Measurements from ENCODE around the gene KCNIP4.

KCNIP4 gene

GRCh38 chr4:21457086-21457840, 491.3 kb downstream of the KCNIP4 start:
- DNase-seq (ENCODE audit: low spot score), result no peak

DNA sequence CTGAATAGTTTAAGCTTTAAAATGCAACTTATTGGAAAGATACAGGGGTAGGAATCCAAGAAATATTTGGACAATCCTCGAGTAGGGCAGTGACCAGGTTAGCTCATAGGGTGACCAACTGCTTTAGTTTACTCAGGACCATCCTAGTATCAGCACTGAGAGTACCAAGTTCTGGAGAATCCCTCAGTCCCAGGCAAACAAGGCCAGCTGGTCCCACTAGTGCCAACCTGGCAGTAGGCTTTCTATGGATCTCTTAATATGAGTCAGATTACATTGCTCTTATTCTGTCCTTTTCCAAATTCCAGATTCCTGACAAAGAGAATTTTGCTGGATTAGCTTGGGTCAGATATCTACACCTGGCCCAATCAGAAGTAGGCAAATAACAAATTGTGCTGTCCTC, 493.7 kb downstream of the KCNIP4 start:
- DNase-seq (ENCODE audit: low spot score), result no peak

DNA sequence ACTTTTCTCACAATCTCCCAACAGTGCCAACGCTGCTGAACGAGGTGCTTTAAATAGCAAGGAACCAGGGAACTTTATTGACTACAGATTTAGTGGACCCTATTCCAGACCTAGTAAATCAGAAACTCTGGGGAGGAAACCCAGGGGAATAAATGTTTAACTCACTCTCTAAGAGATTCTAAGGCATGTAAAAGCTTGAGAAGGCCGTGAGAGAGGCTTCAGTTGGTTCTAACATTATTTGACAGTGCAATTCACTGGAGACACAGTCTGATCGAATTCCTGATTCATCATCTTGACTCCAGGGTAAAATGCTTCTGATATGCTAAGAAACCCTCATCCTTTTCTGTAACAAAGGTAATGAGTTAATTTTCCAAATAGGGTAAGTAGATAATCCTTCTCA, 494.4 kb downstream of the KCNIP4 start:
- DNase-seq (ENCODE audit: low spot score), result no peak

GRCh38 chr4:21452931-21453330, 495.6 kb downstream of the KCNIP4 start:
- peak; percentile 22 for DNase-seq (ENCODE audit: low spot score)

GRCh38 chr4:21451032-21451431, 497.5 kb downstream of the KCNIP4 start:
- DNase-seq (ENCODE audit: low spot score), result no peak

- no peak for DNase-seq (ENCODE audit: low spot score)
Measured at GRCh38 chr4:21450331-21450730, 498.2 kb downstream of the KCNIP4 start.

DNA sequence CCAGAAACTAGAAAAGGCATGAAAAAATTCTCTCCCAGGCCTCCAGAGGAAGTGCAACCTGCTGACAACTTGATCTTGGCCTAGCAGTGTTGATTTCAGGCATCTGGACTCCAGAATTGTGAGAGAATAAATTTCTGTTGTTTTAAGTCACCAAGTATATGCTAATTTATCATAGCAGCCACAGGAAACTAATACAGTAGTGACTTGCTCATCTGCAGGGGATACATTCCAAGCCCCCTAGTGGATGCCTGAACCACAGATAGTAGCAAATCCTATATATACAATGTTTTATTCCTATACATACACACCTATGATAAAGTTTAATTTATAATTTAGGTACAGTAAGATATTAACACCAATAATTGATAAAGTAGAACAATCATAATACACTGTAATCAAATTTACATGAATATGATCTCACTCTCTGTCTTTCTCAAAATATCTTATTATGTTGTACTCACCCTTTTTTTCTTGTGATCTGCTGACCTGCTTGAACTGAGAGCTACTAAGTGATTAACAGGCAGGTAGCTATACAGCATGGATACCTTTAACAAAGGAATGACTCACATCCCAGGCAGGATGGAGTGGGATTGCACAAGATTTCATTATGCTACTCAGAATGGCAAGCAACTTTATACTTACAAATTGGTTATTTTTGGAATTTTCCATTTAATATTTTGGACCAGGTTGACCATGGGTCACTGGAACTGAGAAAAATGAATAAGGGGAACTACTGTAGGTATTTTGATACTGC, 501.1 kb downstream of the KCNIP4 start:
- peak; percentile 48 for DNase-seq (ENCODE audit: low spot score)

DNA sequence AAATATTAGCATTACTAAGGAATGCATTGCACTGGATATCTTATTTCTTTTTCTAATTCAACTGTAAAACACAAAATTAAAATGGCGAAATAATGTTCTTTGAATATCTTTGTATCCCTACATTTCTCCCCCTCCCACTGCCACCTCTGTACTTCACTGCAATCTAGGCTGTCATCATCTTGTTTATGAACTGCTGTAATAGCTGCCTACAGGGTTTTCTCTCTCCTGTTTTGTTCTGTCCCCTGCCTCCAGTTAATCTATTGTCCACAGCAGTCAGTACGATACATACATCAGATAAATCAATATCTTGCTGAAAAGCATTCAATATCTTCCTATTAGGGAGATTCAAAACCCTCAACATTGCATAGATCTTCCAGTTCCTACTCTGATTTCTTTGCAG, 528.4 kb downstream of the KCNIP4 start:
- no peak for DNase-seq (ENCODE audit: low spot score)

DNA sequence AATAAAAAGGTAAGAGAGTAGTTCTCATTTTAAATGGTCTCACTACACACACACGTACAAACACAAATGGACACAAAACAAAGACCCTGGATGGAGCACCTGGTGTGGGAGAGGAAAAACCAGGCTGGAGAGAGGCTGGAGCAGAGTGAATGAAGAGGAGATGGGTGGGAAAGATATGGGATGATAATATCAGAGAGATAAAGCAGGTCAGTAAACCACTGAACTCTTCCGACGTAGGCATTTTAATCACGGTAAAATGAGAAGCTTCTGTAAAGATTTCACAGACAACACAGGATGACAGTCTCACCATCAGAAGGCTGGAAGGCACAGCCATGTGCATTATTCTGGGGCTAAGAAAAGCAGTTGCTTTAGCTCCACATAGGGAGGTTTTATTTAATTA, 532.8 kb downstream of the KCNIP4 start:
- DNase-seq (ENCODE audit: low spot score), result no peak

GRCh38 chr4:21413807-21414370, 534.7 kb downstream of the KCNIP4 start:
- DNase-seq (ENCODE audit: low spot score), result no peak

DNA sequence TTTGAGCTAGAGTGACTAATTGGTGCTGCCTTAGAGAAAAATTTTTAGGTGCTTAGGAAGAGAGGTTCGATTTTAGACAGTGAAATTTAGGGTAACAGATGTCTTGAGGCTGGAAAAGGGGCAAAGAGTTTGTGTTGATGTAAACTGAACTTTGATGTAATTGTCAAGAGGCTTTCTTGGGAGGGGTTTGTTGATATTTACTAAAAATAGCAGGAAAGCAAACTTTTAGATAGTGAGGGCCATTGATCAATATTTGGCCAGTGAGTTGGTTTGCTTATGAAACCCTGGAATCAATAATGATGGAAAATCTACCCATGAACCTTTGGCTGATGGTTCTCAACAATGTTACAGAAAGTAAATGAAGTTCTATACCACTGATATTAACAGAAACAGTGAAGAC, 537.5 kb downstream of the KCNIP4 start:
- DNase-seq (ENCODE audit: low spot score), result no peak

DNA sequence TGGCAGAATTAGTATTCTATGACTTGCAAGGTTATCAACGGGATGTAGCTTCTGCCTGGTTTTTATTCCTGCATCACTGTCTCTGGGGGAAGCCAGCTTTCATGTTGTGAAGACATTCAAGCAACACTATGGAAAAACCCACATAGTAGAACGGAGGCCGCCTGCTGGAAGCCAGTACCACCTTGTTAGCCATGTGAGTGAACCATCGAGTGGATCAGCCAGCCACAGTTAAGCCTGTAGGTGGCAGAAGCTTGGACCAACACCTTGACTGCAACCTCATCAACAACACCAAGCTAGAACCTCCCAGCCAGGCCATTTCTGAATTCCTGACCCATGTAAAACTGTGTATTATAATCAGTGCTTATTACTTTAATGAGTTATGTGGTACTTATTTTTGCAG, 538.2 kb downstream of the KCNIP4 start:
- no peak for DNase-seq (ENCODE audit: low spot score)

GRCh38 chr4:21387683-21388082, 560.9 kb downstream of the KCNIP4 start:
- no peak for DNase-seq (ENCODE audit: low spot score)

DNA sequence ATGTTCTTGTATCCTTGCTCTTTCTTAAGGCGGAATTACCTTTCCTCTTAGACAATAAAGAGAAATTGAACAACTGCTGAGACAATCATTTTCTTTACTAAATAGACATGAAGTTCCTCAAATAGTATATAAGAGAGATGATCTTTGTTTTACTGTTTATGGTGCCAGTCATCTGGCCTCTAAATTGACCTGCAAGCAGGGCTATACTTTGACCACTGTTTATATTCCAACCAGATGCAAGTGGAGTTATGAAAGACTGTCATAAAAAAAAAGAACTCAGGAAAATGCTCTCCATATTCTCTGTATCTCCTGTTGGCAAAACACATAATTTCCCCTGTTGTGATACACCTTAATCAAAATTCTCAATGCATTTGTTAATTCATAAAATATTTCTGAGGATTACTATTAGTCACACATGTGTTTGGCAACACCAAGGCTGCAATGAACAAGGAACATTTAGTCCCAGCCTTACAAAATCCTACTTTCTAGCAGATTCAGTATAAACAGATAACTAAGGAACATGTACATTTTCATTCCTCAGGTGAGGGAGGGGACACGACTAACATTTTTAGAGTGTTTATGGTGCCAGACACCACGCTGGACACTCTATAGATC, 562.3 kb downstream of the KCNIP4 start:
- no peak for DNase-seq (ENCODE audit: low spot score)

DNA sequence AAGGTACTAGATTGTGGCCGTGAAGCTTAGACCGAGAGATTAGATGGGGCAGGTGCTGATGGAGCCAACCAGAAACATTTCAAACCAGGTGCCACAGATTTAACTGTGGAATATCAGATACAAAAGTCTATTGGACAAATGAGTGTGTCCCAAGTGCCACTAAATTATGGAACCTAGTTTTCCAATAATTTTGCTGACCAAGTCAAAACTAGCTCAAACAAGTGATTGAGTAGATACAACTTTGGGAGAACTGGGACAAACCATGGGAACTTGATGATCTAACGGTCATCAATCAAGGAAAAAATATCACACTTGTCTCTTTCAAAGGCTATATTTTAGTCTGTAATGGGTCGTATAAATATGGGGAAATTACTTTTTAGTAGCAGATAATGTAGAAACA, 562.9 kb downstream of the KCNIP4 start:
- no peak for DNase-seq (ENCODE audit: low spot score)

DNA sequence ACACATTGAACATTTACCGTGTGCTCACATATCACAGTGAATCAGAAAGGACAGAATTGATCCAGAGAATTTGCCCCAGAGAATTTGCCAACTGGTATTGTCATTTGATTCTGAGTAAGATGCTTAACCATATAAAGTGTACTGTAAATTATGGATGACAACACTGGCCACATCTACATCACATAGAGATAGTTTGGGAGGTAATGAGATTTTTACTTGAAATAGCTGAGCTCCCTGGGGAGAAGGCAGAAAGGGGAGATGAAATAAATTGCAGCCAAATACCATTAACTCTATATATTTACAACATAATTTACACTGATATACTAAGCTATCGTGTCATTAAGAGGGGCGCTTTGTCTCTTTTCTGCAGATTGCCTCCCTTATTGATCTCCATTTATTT, 564.0 kb downstream of the KCNIP4 start:
- DNase-seq (ENCODE audit: low spot score), result no peak

DNA sequence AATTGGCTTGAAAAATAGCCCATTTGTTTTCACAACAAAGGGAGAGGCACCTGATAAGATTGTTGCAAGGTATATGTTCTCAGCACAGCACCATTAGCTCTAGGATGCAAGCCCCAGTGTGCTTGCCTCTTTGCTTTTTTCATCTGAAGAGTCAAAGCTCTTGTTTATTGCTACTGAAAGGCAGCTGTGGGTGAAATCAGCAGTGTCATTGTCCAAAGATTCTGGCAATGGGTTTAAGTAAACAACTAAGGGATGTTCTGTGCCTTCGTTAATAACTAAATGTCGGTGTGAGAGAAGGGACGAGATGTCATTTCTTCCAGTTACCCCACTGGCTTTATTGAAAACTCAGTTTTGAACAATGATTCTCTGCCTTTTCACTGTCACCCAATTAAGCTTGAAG, 567.7 kb downstream of the KCNIP4 start:
- peak; percentile 17 for DNase-seq (ENCODE audit: low spot score)

DNA sequence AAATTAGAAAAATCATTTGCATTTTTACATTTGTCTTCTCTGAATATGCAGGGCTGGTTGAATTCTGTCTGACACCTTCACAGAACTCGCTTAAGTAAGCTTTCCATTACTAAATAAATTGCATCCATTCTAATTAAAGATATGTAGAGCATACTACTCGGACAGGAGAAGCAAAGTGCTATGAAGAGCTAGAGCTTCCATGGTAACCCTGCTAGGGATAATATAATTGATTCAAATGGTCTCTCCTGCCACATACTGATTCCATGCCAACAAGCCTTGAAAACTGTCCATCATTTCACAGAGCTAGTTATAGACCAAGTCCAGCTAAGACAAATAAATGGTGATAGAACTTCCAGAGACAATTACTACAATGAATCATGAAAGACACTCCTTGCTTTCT, 571.5 kb downstream of the KCNIP4 start:
- DNase-seq (ENCODE audit: low spot score), result no peak

DNA sequence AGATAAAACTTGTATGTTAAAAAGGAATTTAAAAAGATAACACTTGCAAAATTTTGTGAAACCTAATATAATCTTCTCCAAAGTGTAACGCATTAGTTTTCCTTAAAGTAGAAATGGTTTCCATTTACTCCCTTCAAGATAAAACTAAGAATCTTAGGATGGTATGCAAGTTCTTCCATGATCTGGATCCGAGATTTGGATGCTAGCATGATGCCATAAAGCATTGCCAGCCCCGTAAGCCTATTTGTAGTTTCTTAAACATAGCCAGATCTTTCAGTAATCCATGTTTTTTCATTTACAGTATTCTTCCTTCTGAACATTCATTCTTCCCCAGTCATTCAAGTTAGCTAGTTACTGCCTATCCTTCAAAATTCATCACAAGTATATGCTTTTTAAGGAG, 572.4 kb downstream of the KCNIP4 start:
- DNase-seq (ENCODE audit: low spot score), result no peak

DNA sequence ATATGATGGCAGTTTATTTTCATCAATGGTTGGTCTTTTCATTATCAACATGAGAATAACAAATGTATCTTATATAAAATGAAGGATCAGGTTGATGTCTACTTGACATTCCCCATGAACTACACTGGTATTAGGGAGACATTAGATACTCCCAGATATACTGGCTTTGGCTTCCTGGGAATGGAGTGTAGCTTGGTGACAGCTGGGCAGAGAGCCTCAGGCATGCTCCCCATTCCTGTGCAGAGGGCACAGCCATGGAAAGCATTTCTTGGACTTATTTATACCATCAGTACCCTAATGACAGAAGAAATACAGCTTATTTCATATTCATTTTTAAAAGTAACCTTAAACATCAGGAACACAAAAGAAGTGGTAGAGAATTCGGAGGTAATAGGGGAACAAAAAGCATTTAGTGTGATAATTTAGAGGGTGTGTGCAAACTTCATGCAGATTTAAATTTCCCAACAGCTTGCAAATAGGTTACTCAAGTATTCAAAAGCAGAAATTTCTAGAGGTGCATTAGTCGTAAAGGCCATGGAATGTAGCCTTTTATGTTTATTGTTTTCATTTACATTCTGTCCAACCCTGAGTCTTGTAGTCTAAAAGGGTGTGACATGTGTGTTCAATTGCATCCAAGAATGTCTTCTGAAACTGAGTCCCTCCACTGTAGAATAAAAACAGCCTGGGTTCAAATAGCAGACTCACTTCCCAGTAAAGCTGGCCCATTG, 573.8 kb downstream of the KCNIP4 start:
- DNase-seq (ENCODE audit: low spot score), result no peak

DNA sequence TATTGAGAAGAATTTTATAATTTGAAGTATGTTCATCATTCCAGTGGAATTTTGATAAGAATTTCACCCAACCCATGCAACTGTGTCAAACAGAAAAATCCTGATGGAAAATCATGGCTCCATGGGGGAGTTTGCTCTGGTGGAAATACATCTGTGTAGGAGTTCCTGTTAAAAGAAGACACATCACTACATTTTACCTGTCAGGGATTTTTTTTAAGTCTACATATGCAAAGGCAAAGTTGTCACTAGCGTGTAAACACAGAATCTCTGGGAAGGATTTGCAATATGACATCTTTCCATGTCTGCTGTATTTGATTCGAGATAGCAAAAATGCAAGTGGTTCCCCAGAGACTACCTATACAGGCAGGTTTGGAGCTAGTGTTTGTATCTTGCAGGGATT, 581.0 kb downstream of the KCNIP4 start:
- DNase-seq (ENCODE audit: low spot score), result peak; percentile 55

DNA sequence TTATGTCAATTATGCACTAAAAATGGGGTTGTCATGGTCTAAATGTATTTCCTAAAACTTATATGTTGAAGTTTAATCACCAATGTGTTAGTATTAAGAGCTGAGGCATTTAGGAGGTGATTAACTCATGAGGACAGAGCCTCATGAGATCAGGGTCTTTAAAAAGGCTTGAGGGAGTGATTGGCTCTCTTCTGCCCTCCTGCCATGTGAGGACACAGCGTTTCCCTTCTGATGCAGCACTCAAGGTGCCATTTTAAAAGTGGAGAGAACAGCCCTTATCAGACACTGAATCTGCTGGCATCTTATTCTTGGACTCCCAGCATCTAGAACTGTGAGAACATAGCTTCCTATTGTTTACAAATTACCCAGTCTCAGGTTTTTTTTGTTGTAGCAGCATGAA, 581.7 kb downstream of the KCNIP4 start:
- DNase-seq (ENCODE audit: low spot score), result no peak
